ENCODE measurements around the gene PTBP1.

PTBP1 gene

GRCh38 chr19:803099-803561 is 5.9 kb downstream of the PTBP1 start:
- H3K4me3 ChIP-seq (ENCODE audit: low read length): no peak overlapping the region
- TF ChIP-seq CTCF (conservative IDR thresholded peaks at IDR 0.05; ENCODE audit: low read depth, low read length): no peak
- no peak for DNase-seq (ENCODE audit: low read depth)

GRCh38 chr19:803686-804418 is 6.6 kb downstream of the PTBP1 start:
- TF ChIP-seq CTCF (conservative IDR thresholded peaks at IDR 0.05; ENCODE audit: low read depth, low read length): no peak
- DNase-seq (ENCODE audit: low read depth): no peak
- H3K4me3 ChIP-seq (ENCODE audit: low read length): no peak overlapping the region

- no peak for TF ChIP-seq CTCF (conservative IDR thresholded peaks at IDR 0.05; ENCODE audit: low read depth, low read length)
- no peak for DNase-seq (ENCODE audit: low read depth)
- no peak overlapping the region for H3K4me3 ChIP-seq (ENCODE audit: low read length)
Measured at GRCh38 chr19:804419-805165, 7.3 kb downstream of the PTBP1 start.

GRCh38 chr19:805166-805551 is 7.9 kb downstream of the PTBP1 start:
- H3K4me3 ChIP-seq (ENCODE audit: low read length): no peak overlapping the region
- TF ChIP-seq CTCF (conservative IDR thresholded peaks at IDR 0.05; ENCODE audit: low read depth, low read length): no peak
- no peak for DNase-seq (ENCODE audit: low read depth)

- DNase-seq (ENCODE audit: low read depth): no peak
- no peak overlapping the region for H3K4me3 ChIP-seq (ENCODE audit: low read length)
- TF ChIP-seq CTCF (conservative IDR thresholded peaks at IDR 0.05; ENCODE audit: low read depth, low read length): no peak
Measured at GRCh38 chr19:805600-806550, 8.6 kb downstream of the PTBP1 start.

- no peak overlapping the region for H3K4me3 ChIP-seq (ENCODE audit: low read length)
- no peak for DNase-seq (ENCODE audit: low read depth)
- no peak for TF ChIP-seq CTCF (conservative IDR thresholded peaks at IDR 0.05; ENCODE audit: low read depth, low read length)
Measured at GRCh38 chr19:806815-807421, 9.7 kb downstream of the PTBP1 start.
